Measurements from ENCODE around the gene LRCH2.

GRCh38 chrX:115229337-115230003 lies 4.4 kb downstream of the LRCH2 start:
- no peak for TF ChIP-seq POLR2AphosphoS5 (IDR thresholded peaks at IDR 0.05; ENCODE audit: low read depth, low read length)
- TF ChIP-seq TAF1 (IDR thresholded peaks at IDR 0.05; ENCODE audit: borderline replicate concordance, insufficient read depth, low read length), result no peak
- no peak for TF ChIP-seq SIN3A (IDR thresholded peaks at IDR 0.05; ENCODE audit: borderline replicate concordance, insufficient read depth, low read length)
- no peak for TF ChIP-seq REST (IDR thresholded peaks at IDR 0.05; ENCODE audit: insufficient read depth in 1 of 2, low read depth in 2 of 2, low read length in 2 of 2)

Measured in PFSK-1 (cell line).